OCI-LY7 (cell line): ENCODE data around the gene TMEM178B. TPM values are rescaled to one million over a fixed set of nuclear protein-coding genes. Genes with fewer than 3 reads are reported as not detected.

Source experiments
- BruUV-seq: library from RNA; stranded (reverse); fragments of 400-500 nt; replicated peaks from 2 replicates; lab custom pipeline; 2021; lab: Mats Ljungman, UMichigan
- CTCF ChIA-PET: fragments of 300-600 bp; sonication (Branson Sonifier 250); formaldehyde crosslinking; loops from one replicate; lab custom pipeline; 2022; ENCODE audit warnings: antibody characterized with exemption; ENCODE audit not compliant: unreplicated experiment; lab: Charles Lee
- POLR2A ChIA-PET: fragments of 300-600 bp; sonication (Branson Sonifier 250); formaldehyde crosslinking; loops from one replicate; lab custom pipeline; 2022; ENCODE audit warnings: antibody characterized with exemption; lab: Charles Lee
- DNase-seq: peaks from one replicate; pipeline ENCODE4 v3.0.0-alpha.2; 2015; ENCODE audit warnings: low spot score
- H2AFZ ChIP-seq: fragments of 200-600 bp; sonication (generic), shearing (Covaris generic); 2 replicates; pipeline ENCODE4 v1.6.1; 2014; ENCODE audit warnings: mild to moderate bottlenecking, antibody characterized with exemption, low read length, moderate library complexity
- H3K27ac ChIP-seq: fragments of 200-600 bp; sonication (generic); 2 replicates; pipeline ENCODE4 v1.5.1; 2014; ENCODE audit warnings: mixed run types, low read depth, mild to moderate bottlenecking, moderate library complexity, low read length, inconsistent platforms; ENCODE audit not compliant: poor library complexity, severe bottlenecking
- H3K36me3 ChIP-seq: fragments of 200-600 bp; sonication (generic); 2 replicates; pipeline ENCODE4 v1.6.1; 2014; ENCODE audit warnings: mild to moderate bottlenecking, antibody characterized with exemption, low read length, moderate library complexity, mixed read lengths; ENCODE audit not compliant: insufficient read depth
- H3K4me1 ChIP-seq: fragments of 200-600 bp; sonication (generic); 2 replicates; pipeline ENCODE4 v1.5.1; 2014; ENCODE audit warnings: mild to moderate bottlenecking, low read length; ENCODE audit not compliant: insufficient read depth, poor library complexity, severe bottlenecking
- H3K4me2 ChIP-seq: fragments of 200-600 bp; sonication (generic); 2 replicates; pipeline ENCODE4 v1.6.1; 2014; ENCODE audit warnings: mild to moderate bottlenecking, low read length
- H3K4me3 ChIP-seq: fragments of 200-600 bp; sonication (generic); 2 replicates; pipeline ENCODE4 v1.5.1; 2014; ENCODE audit warnings: mild to moderate bottlenecking, low read depth, low read length; ENCODE audit not compliant: poor library complexity, severe bottlenecking
- H3K79me2 ChIP-seq: fragments of 200-600 bp; sonication (generic); 2 replicates; pipeline ENCODE4 v1.6.1; 2016; ENCODE audit warnings: low read depth, mild to moderate bottlenecking, low read length, moderate library complexity, mixed read lengths; ENCODE audit not compliant: insufficient read depth
- H3K9me2 ChIP-seq: fragments of 200-600 bp; sonication (generic); 2 replicates; pipeline ENCODE4 v1.6.1; 2016; ENCODE audit warnings: mild to moderate bottlenecking, low read length, mixed read lengths; ENCODE audit not compliant: insufficient read depth
- H3K9me3 ChIP-seq: fragments of 200-600 bp; sonication (generic); 2 replicates; pipeline ENCODE4 v1.6.1; 2014; ENCODE audit warnings: mild to moderate bottlenecking, mixed run types, low read length, mixed read lengths
- H4K20me1 ChIP-seq: fragments of 200-600 bp; sonication (generic); 2 replicates; pipeline ENCODE4 v1.6.1; 2014; ENCODE audit warnings: mild to moderate bottlenecking, antibody characterized with exemption, low read length, moderate library complexity, mixed read lengths; ENCODE audit not compliant: insufficient read depth
- CTCF ChIP-seq: fragments of 200-600 bp; sonication (generic); conservative IDR thresholded peaks from 2 replicates; pipeline ENCODE4 v1.5.1; 2014; ENCODE audit warnings: mild to moderate bottlenecking, antibody characterized with exemption, low read length, moderate library complexity, mixed read lengths
- EZH2phosphoT487 ChIP-seq: fragments of 200-600 bp; sonication (generic); IDR thresholded peaks from 2 replicates; pipeline ENCODE4 v1.6.1; 2018; ENCODE audit warnings: low read depth, borderline replicate concordance, mild to moderate bottlenecking, mixed run types, antibody characterized with exemption, low read length, moderate library complexity, mixed read lengths
- intact Hi-C: fragments of 100-400 bp; cut with micrococcal nuclease; formaldehyde crosslinking; loops from one replicate; pipeline ENCODE4 v1.10.0; 2022; ENCODE audit not compliant: unreplicated experiment
- total RNA-seq, 2 experiments: library from RNA; depleted of rRNA in 1 of 2; stranded (reverse); fragments of >200 nt in 1 of 2; shearing (Covaris generic) in 1 of 2; gene quantifications; 2 replicates each; pipeline ENCODE4 v1.2.3, GENCODE V29; 2014 to 2022

The TMEM178B gene
- total RNA-seq, 2 experiments from 2014 or later, result not detected

GRCh38 chr7:141072548-141073172 lies 1.2 kb upstream of the TMEM178B start:
- no TSS peak for BruUV-seq
- no peak overlapping the region for H2AFZ ChIP-seq
- intact Hi-C loops, result loop anchor here (5.0 kb wide), 1 partner anchor 460 kb away; no protein-coding TSS in a partner anchor
- no peaks in the 10 kb centered on the region for H3K4me1 ChIP-seq
- H3K27ac ChIP-seq, result no peak overlapping the region
- ChIA-PET POLR2A (interaction anchor here (0.6 kb wide), 1 partner anchor 181 kb away, joined by 3 read pairs; no protein-coding TSS in a partner anchor), CTCF (no interaction called here)
- no peaks in the 10 kb centered on the region for H4K20me1 ChIP-seq
- DNase-seq, result no peak
- TF ChIP-seq CTCF (no peak), EZH2phosphoT487 (no peak)
- H3K9me2 ChIP-seq, result no peaks in the 10 kb centered on the region
- H3K9me3 ChIP-seq, result no peaks in the 10 kb centered on the region
- H3K4me3 ChIP-seq, result no peak overlapping the region
- H3K79me2 ChIP-seq, result no peaks in the 10 kb centered on the region
- H3K36me3 ChIP-seq, result no peaks in the 10 kb centered on the region
- no peak overlapping the region for H3K4me2 ChIP-seq

- Histone ChIP-seq H3K4me1 (no peaks in the 10 kb centered on the region), H3K4me3 (no peak overlapping the region), H4K20me1 (no peaks in the 10 kb centered on the region), H3K36me3 (no peaks in the 10 kb centered on the region), H3K27ac (no peak overlapping the region), H3K4me2 (no peak overlapping the region), H3K9me3 (no peaks in the 10 kb centered on the region), H3K79me2 (no peaks in the 10 kb centered on the region), H3K9me2 (no peaks in the 10 kb centered on the region), H2AFZ (no peak overlapping the region)
- TF ChIP-seq CTCF, result no peak
- TF ChIP-seq EZH2phosphoT487, result no peak
- POLR2A ChIA-PET, result no interaction called here
- CTCF ChIA-PET, result no interaction called here
- intact Hi-C loops, result loop anchor here (5.0 kb wide), 1 partner anchor 459 kb away; no protein-coding TSS in a partner anchor
- BruUV-seq, result no TSS peak
- no peak for DNase-seq
Measured at GRCh38 chr7:141073173-141073640, 657 bp upstream of the TMEM178B start.
